ENCODE results near the gene DPP6.
"Not testable (repeated sequence)": the region's sequence is repeated elsewhere in the genome, so short reads cannot be mapped to it uniquely, and the experiment has no call there.

DPP6 gene

DNA sequence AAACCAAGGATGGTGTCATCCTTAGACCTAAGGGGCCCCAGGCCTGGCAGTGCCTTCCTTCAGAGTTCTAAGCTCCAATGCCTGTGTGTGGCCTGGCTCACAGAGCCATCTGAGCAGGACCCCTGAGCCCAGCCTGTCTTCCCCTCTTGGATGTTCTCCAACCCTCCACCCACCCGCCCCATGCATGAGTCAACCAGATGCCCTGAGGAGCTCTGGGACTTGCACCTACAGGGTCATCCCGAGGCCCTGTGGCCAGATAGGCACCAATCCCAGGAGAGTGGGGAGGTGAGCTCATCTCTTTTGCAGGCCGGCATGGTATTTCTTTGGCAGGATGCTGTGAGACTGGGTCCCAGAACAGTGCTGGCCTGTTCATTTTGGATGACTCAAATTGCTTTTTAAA lies 103.7 kb downstream of the DPP6 start:
- not testable (repeated sequence) for DNase-seq

GRCh38 chr7:154162921-154163320 lies 110.7 kb downstream of the DPP6 start:
- not testable (repeated sequence) for DNase-seq

GRCh38 chr7:154163642-154164041 lies 111.4 kb downstream of the DPP6 start:
- DNase-seq, result not testable (repeated sequence)

- DNase-seq, result no peak
Measured at GRCh38 chr7:154167051-154167450, 114.9 kb downstream of the DPP6 start.

DNA sequence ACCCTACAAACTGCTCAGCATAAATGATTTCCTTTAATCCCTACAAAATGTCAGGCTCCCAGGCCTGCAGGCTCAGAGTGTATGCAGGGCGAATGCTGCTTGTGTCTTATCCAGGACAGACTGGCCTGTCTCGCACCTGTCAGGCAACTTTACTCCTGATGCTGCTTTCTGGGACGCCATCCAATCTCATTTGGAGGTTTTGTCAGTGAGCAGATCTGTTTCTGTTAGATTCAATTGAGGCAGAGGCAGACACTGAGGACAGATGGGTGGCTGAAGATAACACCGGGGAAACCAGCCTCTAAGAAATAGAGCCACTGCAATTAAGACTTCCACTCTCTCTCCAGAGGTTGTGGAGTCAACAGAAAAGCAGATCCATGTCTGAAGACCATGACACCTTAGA lies 115.6 kb downstream of the DPP6 start:
- DNase-seq, result no peak

DNA sequence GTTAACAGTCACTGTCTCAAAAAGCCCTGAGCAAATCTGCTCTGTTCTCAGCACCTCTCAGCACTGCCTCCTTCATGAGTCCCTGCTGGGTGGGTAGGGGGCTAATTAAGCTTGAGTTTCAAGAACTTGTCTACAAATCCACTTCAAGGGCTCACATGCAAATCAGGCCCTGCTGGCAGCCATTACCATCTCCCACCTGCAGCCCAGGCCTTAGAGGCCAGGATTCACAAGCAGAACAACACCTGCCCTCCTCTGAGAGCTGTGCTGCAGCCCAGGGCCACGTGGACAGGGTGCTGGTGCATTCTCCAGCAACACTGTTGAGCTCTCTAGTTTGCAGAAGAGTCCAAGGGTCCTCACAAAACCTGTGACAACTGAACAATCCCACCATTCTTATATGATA lies 119.2 kb downstream of the DPP6 start:
- DNase-seq, result no peak

DNA sequence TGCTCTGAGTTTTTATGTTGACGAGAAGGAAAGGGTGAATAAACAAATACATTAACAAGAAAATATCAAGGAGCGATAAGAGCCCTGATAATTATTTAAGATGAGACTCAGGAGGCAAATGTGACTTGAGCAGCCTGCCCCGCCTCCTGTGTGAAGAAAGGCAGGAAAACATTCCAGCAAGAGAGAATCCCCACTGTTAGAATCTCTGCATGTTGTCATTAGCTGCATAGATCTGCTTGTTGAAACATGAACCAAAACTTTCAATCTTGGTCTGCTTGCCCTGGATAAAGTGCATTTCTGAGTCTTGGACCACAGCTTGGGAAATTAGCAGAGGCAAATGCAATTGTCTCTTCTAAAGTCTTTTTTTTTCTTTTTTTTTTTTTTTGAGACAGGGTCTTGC lies 120.0 kb downstream of the DPP6 start:
- no peak for DNase-seq

- DNase-seq, result no peak
Measured at GRCh38 chr7:154177584-154177983, 125.4 kb downstream of the DPP6 start.

DNA sequence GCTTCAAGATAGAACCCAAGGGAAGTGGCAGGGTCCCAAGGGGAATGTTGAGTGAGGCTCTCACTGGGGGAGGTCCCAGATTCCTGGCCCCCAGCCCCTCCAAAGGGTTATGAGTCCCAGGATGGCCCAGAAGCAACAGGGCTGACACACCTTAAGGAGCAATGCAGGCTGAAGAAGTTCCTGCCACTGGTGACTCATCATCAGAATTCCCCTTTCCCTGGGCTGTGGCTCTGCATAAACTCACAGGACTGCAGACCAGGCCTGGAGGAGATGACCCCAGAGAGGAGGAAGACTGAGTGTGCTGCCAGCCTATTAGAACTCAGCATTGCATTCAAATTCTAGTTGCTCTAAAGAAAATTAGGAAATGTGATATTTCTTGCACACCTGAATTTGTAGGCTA lies 126.7 kb downstream of the DPP6 start:
- DNase-seq, result no peak

- no peak for DNase-seq
Measured at GRCh38 chr7:154183482-154183881, 131.3 kb downstream of the DPP6 start.

- no peak for DNase-seq
Measured at GRCh38 chr7:154183946-154184345, 131.7 kb downstream of the DPP6 start.

- no peak for DNase-seq
Measured at GRCh38 chr7:154186811-154187210, 134.6 kb downstream of the DPP6 start.

GRCh38 chr7:154188330-154188729 lies 136.1 kb downstream of the DPP6 start:
- DNase-seq, result no peak

GRCh38 chr7:154195266-154195665 lies 143.1 kb downstream of the DPP6 start:
- no peak for DNase-seq

DNA sequence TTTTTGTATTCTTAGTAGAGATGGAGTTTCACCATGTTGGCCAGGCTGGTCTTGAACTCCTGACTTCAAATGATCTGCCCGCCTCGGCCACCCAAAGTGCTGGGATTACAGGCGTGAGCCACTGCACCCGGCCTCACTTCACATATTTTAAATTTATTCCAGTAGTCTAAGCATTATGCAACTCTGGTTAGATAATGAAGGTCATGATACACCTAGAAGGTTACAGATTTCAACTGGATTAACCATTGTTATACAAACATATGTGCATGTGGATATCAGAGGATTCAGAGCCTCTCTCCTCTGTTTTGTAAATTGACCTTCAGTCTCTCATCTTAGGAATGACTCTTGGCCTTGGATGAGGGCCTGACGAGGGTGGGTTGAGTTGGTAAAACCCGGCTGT lies 146.3 kb downstream of the DPP6 start:
- DNase-seq, result no peak

- no peak for DNase-seq
Measured at GRCh38 chr7:154200241-154200640, 148.0 kb downstream of the DPP6 start.

GRCh38 chr7:154202002-154202401 lies 149.8 kb downstream of the DPP6 start:
- no peak for DNase-seq

DNA sequence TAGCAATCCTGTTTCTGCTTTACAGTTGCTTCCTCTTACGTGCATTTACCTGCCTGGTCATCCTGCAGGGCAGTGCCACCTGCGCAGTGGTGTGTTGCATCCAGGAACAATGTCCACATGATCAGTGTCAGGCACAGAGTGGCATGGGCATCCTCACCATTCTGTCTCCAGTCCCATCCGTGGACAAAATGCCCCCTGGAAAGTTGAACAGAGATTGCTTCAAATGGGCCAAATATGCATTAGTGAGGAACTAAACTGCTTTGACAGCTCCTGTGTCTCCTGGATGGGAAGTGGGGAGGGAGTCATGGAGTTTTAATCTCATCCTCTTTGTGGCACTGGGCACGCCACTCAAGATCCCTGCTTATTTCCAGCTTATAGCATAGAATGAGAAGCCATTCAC lies 151.8 kb downstream of the DPP6 start:
- DNase-seq, result no peak

DNA sequence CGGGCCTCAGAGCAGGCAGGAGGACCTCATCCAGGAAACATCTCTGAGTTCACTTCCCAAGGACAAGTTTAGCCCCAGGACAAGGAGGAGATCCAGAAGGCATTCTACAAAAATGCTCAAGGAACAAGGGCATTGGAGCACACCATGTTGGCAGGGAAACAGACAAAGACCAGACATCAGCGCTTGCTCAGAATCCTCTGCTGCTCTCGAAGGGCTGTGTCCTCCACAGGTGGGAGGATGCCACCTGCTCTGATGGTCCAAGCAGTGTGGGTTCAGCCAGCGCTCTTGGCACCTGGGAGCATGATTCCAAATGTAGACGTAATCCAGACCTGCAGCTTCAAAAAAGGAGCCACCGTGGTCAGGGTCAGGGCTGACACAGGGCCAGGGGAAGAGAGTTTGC lies 160.7 kb downstream of the DPP6 start:
- DNase-seq, result no peak

- DNase-seq, result no peak
Measured at GRCh38 chr7:154217688-154218340, 165.6 kb downstream of the DPP6 start.

DNA sequence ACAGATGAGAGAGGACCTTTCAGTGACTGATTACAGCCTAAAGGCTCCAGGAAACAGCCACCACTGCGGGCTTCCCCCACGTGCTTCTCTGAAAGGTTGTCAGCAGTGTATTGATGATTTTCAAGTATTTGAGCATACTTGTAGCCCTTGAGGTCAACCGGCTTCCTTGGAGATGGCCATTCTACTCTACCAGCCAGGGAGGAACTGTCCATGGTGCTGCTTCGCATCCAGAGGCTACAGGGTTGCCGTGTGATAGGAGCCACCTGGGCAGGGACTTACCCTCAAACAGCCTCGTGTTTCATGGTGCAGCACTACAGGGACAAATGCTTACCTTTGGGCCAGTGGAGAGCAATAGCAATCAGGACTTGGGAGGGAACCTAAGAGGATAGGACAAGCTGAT lies 179.5 kb downstream of the DPP6 start:
- no peak for DNase-seq

GRCh38 chr7:154232700-154233099 lies 180.5 kb downstream of the DPP6 start:
- no peak for DNase-seq

DNA sequence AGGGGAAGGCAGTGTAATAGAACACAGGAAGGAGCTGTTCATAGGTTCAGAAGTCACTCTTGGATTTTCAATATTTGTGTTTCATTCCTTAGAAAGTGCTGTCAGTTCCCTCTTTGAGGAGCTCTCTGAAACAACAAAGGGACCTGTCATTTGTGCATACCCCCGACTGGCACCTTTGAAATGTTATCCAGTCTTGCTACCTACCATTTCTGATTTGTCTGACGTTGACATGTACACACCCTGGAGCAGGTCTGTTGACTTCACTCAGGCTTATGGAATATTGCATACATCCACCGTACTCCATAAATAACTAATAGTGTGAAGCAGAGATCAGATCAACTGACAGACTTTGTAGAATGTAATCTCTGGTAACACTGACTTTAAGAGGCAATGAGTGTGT lies 189.8 kb downstream of the DPP6 start:
- DNase-seq, result no peak

DNA sequence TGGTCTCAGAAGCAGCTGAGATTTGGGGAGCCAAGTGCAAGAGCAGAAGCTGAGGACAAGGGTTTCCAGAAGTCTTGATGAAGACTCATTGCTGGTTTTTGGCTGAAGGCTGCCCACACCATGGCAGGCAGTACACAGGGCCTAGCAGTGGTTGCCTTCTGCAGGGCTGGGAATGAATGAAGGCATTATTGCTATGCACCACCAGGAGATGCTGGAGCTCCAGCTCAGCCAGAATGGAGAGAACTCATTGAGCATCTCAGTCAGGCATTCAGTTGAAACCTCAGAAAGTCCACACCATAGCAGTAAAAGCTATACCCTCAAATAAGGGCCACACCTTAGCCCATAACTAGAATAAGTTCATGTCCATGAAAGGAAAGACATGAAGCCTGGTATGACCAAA lies 190.5 kb downstream of the DPP6 start:
- no peak for DNase-seq

- DNase-seq, result no peak
Measured at GRCh38 chr7:154252046-154252445, 199.8 kb downstream of the DPP6 start.

DNA sequence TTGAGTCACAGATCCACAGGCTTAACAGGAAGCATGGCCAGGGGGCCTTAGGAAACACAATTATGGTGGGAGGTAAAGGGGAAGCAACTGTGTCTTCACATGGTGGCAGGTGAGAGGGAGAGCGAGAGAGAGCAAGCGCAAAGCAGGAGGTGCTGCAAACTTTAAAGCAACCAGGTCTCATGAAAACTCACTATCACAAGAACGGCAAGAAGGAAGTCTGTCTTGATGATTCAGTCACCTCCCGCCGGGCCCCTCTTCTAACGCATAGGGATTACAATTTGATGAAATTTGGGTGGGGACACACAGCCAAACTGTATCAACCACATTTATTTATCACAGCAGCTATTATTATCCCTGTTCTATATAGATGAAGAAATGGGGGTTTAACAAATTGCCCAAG lies 201.6 kb downstream of the DPP6 start:
- DNase-seq, result no peak

Measured in GF-D8 (cell line).